GM04503 (cell line): Measurements from ENCODE around the gene ACAD11.

ENCODE experiments used
- DNase-seq: peaks from one replicate; pipeline ENCODE4 v3.0.0-alpha.2; 2012; ENCODE audit warnings: low read depth

ACAD11 gene

DNA sequence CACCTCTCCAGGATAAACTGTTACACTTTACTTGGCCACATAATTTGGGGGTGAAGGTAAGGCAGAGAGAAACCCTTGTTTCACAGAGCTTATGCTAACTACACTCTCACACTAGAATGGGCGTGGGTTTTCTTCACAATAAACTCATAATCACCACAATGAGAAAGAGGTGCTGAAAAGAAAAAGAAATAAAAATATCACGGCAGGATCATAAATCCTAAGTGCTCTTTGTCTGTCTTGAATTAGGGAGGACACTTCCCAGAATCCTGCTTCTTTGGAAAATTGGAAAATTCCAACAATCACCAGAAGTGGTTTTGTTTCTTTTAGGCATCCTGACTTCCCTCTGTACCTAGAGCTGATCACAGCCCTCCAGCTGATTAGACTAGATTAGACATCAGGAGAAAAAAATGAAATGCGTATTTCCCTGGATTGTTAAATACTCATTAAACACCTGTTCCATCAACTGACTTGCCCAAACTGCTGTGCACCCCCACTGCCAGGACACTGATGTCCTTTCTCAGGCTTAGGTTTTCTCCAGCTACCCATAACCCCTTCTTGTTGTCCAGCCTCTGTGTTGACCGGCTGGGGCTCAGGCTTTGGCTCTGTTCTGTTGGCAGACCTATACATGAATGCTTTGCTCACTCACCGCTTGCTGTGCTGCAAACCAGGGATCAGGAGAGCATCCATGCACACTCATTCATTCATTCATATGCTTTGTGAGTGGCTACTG is 104.1 kb downstream of the ACAD11 start:
- no peak for DNase-seq

DNA sequence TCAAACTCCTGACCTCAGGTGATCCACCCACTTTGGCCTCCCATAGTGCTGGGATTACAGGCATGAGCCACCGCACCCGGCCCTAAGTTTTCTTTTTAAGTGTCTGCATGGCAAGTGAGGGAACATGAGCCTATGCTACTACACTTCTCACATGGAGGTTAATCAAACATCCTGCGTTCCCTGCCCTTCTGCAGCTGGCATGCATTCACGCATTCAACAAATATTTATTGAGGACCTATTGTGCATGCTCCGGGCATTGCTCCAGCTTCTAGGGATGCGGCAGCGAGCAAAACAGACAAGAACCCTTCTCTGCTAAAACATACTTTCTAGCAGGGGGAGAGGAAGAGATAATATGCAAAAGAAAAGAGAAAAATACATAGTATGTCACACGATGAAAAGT is 105.2 kb downstream of the ACAD11 start:
- no peak for DNase-seq

DNA sequence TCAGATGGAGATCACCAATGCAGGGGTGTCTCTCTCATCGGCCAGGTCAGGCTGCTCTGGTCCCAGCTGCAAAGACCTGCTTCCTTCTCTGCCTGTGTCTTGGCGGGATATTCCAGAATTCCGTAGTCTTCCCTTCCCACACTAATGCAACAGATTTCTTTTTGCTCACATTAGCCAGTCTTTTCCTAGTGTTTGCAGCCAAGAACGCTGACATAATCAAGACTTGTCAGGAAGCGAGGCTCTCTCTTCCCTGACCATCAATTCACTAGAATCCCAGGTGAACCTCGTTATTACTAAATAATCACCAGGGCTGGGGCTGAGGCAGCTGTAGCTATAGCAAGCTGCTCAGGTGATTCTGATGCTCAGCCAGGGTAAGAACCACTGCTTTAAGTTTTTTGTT is 105.8 kb downstream of the ACAD11 start:
- no peak for DNase-seq

DNA sequence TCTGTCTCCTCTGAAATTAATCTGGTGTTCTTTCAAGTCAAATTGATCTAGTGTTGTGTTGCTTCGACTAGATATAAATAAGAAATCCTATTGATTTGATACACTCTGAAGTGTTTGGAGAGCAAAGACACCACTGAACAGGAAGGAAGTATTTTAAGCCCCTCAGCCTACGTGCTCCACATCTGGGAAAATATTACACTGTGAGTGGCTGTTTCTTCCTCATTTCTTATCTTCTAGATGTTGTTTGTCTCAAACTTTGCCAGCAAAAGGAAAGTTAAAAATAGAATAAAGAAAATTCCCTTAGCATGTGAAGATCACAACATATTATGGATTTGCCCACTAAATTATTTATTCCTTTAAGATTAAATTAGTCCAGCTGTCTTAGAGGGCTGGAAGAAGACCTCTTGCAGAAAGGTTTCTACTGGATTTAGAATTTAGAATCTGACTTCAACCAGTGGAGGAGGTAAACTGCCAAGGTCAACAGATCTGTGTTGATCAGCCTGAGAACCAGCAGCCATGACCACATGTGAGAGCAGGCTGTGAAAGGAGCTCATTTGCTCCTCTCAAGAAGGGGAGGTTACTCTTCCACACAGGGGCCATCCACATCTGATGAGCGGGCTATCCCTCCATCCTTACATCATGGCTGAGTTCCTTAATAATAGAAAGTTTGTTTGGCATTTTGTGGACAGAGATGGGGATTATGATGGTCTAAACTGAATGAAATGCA is 108.9 kb downstream of the ACAD11 start:
- no peak for DNase-seq

DNA sequence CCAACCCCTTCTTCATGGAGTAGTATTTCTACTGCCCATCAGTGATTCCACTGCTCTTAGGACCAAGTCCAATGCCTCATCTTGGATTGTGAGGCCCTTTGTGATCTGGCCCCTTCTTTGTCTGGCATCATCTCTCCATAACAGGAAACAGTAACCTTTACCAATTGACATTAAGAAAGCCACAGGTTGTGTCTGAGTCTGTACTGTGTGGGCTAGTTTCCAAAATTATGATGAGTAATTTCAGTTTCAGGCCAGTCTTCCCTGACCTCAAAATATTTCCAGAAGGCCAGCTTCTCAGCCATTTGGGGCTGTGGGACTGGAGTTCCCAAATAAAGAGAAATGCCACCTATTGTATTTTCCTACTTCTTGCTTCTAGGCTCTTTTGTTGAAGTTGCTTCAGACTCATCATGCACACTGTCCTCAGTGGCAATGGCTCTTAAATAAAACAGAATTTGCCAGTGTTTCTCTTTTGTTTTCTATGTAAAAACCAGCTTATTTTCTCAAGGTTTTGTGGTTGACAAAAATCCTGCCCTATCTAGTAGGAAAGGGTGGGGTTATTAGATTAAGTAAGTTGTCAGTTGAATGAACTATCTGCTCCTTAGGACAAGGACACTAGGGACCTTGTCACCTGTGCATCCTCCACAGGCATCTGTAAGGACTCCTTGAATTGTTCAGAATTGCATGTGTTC is 109.6 kb downstream of the ACAD11 start:
- peak; percentile 45 for DNase-seq

DNA sequence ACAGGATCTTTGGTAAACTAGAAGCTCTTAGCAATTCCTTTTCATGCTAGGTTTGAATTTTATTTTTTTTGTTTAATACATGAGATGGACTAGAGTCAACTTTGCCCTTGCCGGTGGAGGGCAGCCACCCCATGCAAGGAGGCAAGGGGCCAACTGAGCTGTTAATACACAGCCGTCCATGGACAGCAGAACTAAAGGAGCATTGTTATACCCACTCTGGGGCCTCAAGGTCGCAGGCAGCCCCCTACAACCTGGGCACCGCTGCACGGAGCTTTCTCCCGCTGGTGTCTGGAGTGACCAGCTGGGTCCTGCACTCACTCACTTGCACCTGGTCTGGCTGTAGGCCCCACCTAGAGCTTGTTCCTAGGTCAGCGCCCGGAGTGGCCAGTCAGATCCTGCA is 110.4 kb downstream of the ACAD11 start:
- no peak for DNase-seq

DNA sequence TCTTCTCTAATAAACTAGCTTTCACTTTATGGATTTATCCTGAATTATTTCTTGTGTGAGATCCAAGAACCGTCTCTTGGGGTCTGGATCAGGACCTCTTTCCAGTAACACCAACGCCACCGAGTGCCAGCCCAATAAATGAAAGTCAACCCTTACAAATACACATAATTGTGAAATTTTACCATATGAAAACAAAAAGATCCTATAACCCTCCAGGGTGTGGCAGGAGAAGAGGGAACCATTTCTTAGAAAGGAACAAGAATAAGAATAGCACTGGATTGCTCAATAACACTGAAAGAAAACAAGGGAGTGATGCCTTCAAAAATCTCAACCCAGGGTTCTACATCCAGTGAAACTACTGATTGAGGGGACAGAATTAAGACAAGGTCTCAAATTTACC is 114.1 kb downstream of the ACAD11 start:
- no peak for DNase-seq

DNA sequence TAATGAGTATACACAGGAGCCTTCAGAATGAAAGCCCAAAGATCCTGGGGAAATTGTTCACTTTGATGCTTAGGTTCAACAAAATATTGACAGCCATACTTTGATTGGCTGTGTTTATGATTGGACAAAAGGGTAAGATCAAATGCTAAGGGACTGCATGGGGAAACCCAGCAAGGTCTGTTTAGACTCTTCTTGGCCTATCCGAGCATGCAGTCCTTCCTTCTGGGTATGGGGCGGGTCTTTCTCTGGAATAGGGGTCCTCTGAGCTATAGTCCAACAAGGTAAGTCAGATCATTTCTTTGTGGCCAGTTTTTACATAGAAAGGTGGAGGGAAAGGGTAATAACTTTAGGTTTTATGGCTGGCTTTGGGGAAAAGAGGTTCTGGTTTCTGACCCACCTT is 115.5 kb downstream of the ACAD11 start:
- DNase-seq = no peak

DNA sequence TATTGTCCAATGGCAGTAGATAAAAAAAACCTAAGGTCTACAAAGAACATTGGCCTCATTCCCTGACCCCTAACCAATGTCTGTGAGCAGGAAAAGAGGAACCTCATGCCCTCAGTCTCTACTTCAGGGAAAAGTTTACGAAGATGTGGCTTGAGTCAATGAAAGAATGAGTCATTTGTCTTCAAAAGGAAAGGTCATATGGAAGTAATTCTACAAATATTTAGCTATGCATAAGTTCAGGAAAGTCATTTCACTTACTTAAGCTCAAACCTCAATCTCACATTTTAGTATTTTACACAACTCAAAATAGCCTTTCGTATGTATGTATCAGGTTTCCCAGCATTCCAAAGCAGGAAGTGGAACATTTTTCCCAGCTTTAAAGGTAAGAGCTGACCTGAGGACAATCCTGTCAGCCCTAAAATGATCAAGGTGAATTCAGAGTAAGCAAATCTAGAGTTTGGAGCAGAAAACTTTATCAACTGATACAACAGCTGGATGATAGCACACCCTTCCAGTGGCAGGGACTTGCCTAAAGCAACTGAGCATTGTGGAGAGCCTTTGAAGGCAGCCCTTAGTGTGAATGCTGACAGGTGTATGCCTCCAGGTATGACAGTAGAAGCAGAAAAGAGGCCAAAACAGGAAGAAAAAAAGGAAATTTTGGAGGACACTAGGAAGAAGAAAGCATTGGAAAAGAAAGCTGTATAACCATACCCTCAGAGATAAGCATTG is 116.4 kb downstream of the ACAD11 start:
- peak; percentile 86 for DNase-seq

DNA sequence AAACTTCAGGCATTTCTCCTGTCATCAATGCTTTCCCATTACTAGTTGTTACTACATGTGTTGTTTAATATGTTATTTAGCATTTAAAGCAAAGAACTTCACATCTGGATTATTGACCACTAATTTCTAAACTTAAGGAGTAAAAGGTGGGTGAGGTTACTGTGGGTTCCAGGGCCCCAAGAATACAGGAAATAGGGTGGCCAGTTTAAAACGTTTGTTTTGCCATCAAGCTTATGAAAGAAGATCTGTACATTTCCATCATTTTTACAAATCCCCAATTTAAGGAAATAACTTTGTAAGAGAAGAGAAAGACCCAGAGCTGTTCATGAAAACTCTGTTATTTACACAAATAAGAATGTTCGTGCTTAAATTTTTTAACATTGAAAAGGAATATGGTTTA is 117.0 kb downstream of the ACAD11 start:
- no peak for DNase-seq

DNA sequence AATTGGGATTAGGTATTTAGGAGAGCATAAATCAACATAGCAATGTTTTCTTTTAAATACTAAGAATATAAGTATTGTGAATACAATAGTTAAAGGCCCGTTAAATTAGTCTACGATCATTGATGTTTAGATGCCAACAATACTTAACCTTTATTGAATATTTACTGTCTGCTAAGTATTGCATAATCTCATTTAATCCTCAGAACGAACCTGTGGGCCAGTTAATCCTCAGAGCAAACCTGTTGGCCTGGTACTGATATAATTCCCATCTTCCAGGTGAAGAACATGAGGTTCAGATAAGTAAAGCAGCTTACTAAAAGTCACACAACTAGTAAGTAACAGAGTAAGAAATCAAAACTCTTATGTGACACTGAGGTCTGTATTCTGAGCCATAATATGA is 119.9 kb downstream of the ACAD11 start:
- DNase-seq = no peak

DNA sequence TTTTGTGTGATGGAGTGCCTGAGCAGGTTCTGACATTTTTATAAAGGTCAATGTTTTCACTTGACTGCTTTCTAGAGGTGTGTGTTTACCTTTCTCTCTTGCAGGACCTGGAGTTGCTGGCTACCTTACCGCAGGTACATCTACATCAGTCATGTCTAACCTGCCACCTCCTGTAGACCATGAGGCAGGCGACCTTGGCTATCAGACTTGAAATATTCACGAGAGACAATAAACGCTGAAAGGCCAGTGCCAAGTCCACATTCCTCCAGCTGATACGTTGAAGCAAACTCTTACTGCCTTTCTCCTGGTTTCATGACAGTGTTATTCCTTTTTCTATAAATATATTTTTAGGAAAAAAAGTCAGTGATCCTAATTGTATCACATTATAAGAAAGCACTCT is 121.5 kb downstream of the ACAD11 start:
- no peak for DNase-seq

DNA sequence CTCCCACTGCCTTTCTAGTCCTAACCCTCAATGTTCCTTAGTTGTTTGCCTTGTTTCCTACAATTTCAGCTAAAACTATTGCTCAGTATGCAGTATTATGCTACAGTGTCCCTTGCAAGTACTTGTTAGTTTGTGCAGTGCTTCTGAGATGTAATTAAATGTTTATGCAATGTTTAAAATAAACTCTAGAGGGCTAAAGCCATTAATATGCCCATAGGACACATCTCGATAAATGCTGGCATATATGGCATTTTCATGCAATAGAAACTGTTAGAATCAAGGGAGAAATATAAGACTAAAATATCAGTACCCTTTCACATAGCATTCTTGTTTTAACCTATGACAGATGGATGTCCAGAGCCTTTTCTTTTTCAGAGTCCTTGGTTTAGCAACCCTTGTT is 122.3 kb downstream of the ACAD11 start:
- DNase-seq = no peak

DNA sequence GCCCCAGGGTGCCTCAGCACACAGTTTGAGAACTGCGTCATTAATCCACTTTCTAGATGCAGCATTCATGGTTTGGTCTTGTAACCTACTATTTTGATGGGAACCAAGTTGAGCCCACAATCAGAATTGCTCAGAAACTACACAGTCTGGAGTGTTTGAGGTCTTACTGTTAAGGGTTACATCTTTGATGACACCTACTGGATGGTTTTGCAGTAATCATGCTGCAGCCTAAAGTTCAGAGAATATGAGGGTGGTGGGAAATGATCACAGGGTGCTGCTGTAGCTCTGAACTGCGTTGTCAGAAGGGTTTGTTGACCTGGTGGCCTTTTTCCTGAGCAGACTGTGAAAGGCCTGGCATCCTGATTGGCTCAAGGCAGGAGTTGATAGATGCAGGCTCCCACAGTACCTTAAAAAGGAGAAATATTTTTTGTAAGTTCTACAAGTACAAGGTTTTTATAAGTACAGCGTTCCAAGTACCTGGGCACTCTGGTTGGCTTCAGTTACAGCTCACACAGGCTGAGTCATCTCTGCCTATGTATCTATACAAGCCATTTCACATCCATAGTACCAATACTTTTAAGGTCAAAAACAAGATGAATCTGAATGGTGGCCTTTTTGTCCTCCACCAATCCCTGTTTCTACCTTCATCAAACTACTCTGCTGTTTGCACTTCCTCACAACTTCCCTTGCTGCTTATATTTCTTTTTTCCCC is 123.0 kb downstream of the ACAD11 start:
- DNase-seq = no peak

DNA sequence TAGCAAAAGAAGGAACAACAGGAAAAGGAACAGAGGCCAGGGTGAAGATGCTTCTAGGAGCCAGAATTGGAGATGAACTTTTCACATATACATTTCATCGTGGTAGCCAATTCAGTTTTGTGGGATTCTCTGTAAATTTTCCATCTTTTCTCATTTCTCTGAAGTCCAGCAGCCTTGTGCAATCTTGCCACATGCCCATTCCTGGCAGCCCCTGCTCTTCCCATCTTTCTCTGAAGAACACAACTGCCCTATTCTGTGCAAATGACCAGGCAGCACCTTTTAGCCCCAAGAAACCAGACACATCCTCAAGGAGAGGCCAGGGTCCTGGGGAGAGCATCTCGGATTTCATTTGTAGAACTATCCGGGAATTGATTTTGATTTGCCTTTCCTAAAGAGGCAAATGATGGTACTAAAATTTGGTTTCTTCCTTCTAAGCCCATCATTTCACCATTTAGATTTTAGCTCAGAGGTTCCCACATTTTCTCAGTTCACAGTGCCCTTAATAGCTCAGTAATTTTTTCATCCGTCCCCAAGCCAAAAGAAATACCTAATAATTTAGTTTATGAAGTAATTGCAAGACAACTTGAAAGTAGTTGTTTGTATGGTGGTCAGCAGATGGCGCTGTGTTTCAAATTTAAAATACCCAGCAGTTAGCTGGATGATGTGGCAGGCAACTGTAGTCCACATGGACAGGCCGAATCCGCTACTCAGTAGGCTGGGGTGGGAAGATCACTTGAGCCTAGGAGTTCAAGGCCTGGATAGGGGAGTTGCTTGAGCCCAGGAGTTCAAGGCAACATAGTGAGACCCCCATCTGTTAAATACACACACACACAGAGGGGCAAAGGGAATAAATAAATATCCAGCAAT is 123.8 kb downstream of the ACAD11 start:
- DNase-seq = no peak

DNA sequence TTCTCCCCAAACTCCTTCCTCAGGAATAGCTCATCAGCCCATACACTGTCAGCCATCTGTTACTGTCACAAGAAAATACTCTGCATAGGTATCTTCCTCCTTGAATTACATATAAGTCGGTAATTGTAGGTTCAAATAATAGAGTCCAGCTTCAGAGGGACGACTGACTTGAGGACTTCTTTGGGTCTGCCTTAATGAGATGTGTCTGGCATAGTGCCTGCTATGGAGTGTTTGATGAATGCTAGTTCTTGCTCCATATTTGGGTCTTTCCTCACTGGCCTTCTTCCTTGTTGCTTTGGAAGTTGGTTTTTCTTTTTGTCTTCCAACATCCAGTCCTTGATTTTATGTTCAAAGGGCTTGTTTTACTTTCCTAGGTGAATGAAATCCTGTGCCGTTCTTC is 129.0 kb downstream of the ACAD11 start:
- DNase-seq = no peak

DNA sequence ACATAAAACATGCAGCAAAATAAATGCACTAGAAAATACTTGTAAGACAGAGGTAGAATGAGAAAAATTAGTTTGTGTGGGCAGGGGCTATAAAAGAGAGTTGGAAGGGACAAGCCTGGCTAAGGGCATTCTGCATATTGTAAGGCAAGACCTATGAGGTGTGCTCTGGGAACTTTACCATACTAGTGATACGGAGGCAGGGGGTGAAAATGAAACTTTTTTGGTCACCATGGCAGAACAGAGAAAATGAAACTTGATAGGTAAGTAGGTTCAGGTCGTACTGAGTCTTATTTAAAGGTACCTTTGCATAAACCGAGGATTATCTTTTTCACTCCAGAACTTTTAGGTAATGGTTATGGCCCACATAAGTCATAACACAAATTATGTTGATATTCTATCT is 137.3 kb downstream of the ACAD11 start:
- no peak for DNase-seq

DNA sequence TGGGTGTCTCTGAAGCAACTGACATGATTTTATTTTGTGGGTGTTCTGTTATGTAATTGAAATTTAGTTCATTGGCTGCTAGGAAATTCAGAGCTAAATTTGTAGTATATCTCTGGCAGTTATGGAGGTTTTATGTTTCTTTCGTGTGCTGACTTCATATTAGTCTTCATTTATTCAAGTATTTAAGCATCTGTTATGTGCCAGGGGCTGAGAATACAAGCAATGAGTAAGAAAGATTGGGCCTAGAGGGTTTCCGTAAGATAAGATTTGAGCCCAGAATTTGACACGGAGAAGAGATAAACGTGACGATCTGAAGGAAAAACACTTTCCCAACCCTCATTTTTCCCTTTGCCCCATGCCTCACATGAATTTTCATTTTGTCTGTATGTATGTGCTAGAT is 137.7 kb downstream of the ACAD11 start:
- DNase-seq = no peak

DNA sequence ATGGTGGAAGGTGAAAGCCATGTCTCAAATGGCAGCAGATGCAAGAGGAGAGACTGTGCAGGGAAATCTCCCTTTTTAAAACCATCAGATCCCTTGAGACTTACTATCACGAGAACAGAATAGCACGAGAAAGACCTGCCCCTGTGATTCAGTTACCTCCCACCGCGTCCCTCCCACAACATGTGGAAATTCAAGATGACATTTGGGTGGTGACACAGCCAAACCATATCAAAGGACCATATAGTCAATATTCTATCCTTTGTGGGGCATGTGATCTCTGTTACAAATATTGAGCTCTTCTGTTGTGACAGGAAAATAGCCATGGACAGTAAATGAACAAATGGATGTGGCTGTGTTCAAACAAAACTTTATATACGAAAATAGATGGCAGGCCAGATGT is 139.7 kb downstream of the ACAD11 start:
- DNase-seq = no peak

DNA sequence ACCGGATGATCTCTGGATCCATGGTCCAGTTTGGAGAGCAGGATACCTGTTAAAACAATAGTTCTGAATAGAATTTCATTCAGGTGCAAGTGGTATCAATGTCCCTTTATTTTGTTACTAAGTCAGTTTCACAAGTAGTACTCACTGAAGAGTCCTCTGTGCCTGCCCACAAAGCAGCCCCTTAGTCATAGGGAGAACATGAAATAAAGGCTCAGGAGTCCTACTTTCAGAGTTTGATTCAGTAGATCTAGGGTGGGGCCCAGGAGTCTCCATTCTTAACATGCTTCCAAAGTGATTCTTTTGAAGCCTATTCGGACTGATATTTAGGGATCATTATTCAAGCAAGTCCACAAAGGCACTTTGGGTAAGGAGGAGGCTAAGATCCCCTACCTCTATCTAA is 142.3 kb downstream of the ACAD11 start:
- no peak for DNase-seq

DNA sequence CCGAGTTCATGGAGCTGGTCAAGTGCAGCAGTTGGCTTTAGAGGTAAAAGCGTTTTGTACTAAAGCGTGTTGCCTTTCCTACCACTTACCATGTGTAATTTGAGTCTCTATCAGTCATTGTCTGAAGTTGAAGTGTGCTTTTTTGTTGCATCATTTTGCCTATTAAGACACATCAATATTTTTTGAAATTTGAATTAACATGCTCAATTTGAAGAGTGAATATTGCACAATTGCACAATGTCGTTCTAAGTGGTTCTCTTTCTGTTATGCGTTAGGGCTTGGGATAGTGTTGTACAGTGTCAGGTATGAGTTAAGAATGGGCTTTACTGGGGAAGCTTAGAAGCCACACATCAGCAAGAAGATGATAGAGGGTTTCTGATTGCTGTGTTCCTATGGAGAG is 146.6 kb downstream of the ACAD11 start:
- DNase-seq = no peak
